SK-N-SH (cell line): Measurements from ENCODE around the gene ADNP2.

Experiments used
- ELF1 ChIP-seq: IDR thresholded peaks from 2 replicates; pipeline ENCODE4 v1.4.0; 2012
- EZH2phosphoT487 ChIP-seq: fragments of 200-600 bp; sonication (generic); IDR thresholded peaks from 2 replicates; pipeline ENCODE4 v1.6.1; 2017; ENCODE audit warnings: low read depth, mixed run types, mild to moderate bottlenecking, antibody characterized with exemption, moderate library complexity, borderline replicate concordance
- GABPA ChIP-seq: IDR thresholded peaks from 2 replicates; pipeline ENCODE4 v1.4.0; 2012; ENCODE audit warnings: low read depth, mild to moderate bottlenecking
- JUND ChIP-seq: IDR thresholded peaks from 2 replicates; pipeline ENCODE4 v1.4.0; 2012
- MXI1 ChIP-seq: IDR thresholded peaks from 2 replicates; pipeline ENCODE4 v1.6.1; 2012; ENCODE audit warnings: mild to moderate bottlenecking, low read depth, low read length, improper control_type of control experiment
- NFIC ChIP-seq: IDR thresholded peaks from 2 replicates; pipeline ENCODE4 v1.4.0; 2012; ENCODE audit warnings: borderline replicate concordance
- POLR2AphosphoS5 ChIP-seq: IDR thresholded peaks from 2 replicates; pipeline ENCODE4 v1.6.1; 2012; ENCODE audit warnings: low read depth, low read length
- RAD21 ChIP-seq: IDR thresholded peaks from 2 replicates; pipeline ENCODE4 v1.6.1; 2012; ENCODE audit warnings: mild to moderate bottlenecking, low read length
- RXRA ChIP-seq: IDR thresholded peaks from 2 replicates; pipeline ENCODE4 v1.4.0; 2012; ENCODE audit warnings: low read depth, mild to moderate bottlenecking, borderline replicate concordance
- TF ChIP-seq, protein P1 (sequence below): fragments of 200-600 bp; sonication (generic); IDR thresholded peaks from 2 replicates; pipeline ENCODE4 v1.6.1; 2017; ENCODE audit warnings: antibody characterized with exemption, mild to moderate bottlenecking, moderate library complexity
- TF ChIP-seq, protein P2 (sequence below): IDR thresholded peaks from 2 replicates; pipeline ENCODE4 v1.4.0; 2012; ENCODE audit warnings: low read depth, borderline replicate concordance
- TF ChIP-seq, protein P3 (sequence below): fragments of 150-350 bp; IDR thresholded peaks from 2 replicates; pipeline ENCODE4 v1.6.1; 2017; ENCODE audit warnings: antibody characterized with exemption, low read length, low read depth, borderline replicate concordance
- TF ChIP-seq, protein P4 (sequence below): IDR thresholded peaks from 2 replicates; pipeline ENCODE4 v1.6.1; 2012; ENCODE audit warnings: mild to moderate bottlenecking, low read depth, low read length, moderate library complexity
- TF ChIP-seq, protein P5 (sequence below): IDR thresholded peaks from 2 replicates; pipeline ENCODE4 v1.4.0; 2012; ENCODE audit warnings: low read depth

DNA sequence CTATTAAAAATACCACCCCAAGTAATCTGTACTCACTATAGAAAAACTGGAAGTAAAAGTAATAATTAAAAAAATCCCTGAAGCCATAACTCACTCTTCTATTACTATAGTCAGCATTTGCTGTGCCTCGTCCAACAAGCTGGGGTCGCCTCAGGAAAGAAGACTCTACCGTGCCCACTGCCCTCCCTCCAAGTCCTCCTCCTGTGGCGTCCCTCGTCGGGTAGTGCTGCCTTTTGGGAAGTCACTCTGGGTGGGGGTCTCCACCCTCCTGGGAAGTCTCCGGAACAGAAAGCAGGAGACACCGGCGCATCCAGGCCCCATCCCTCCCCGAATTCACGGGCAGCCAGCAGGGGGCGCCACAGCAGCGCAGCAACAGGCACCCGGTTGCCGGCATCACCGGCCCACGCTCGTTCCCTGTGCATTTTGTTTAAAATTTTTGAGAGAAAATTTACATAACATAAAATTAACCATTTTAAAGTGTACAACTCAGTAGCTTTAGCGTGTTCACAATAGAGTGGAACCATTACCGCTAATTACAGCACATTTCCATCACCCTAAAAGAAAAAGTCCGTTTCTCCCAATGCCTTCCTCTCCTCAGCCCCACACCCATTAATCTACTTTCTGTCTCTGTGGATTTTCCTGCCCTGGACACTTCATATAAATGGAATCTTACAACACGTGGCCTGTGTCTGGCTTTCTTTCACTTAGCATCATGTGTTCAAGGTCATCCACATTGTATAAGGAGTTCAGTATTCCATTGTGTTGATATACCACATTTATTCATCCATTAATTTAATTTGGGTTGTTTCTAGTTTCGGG is 62.2 kb downstream of the ADNP2 start:
- TF ChIP-seq, protein P1, sequence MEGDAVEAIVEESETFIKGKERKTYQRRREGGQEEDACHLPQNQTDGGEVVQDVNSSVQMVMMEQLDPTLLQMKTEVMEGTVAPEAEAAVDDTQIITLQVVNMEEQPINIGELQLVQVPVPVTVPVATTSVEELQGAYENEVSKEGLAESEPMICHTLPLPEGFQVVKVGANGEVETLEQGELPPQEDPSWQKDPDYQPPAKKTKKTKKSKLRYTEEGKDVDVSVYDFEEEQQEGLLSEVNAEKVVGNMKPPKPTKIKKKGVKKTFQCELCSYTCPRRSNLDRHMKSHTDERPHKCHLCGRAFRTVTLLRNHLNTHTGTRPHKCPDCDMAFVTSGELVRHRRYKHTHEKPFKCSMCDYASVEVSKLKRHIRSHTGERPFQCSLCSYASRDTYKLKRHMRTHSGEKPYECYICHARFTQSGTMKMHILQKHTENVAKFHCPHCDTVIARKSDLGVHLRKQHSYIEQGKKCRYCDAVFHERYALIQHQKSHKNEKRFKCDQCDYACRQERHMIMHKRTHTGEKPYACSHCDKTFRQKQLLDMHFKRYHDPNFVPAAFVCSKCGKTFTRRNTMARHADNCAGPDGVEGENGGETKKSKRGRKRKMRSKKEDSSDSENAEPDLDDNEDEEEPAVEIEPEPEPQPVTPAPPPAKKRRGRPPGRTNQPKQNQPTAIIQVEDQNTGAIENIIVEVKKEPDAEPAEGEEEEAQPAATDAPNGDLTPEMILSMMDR: peak; percentile 71
- no peak for TF ChIP-seq GABPA
- TF ChIP-seq, protein P2, sequence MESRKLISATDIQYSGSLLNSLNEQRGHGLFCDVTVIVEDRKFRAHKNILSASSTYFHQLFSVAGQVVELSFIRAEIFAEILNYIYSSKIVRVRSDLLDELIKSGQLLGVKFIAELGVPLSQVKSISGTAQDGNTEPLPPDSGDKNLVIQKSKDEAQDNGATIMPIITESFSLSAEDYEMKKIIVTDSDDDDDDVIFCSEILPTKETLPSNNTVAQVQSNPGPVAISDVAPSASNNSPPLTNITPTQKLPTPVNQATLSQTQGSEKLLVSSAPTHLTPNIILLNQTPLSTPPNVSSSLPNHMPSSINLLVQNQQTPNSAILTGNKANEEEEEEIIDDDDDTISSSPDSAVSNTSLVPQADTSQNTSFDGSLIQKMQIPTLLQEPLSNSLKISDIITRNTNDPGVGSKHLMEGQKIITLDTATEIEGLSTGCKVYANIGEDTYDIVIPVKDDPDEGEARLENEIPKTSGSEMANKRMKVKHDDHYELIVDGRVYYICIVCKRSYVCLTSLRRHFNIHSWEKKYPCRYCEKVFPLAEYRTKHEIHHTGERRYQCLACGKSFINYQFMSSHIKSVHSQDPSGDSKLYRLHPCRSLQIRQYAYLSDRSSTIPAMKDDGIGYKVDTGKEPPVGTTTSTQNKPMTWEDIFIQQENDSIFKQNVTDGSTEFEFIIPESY: no peak
- TF ChIP-seq RXRA: no peak
- TF ChIP-seq NFIC: no peak
- no peak for TF ChIP-seq POLR2AphosphoS5
- TF ChIP-seq RAD21: peak; percentile 54
- no peak for TF ChIP-seq EZH2phosphoT487
- TF ChIP-seq, protein P3, sequence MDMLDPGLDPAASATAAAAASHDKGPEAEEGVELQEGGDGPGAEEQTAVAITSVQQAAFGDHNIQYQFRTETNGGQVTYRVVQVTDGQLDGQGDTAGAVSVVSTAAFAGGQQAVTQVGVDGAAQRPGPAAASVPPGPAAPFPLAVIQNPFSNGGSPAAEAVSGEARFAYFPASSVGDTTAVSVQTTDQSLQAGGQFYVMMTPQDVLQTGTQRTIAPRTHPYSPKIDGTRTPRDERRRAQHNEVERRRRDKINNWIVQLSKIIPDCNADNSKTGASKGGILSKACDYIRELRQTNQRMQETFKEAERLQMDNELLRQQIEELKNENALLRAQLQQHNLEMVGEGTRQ: no peak
- TF ChIP-seq JUND: no peak
- TF ChIP-seq, protein P4, sequence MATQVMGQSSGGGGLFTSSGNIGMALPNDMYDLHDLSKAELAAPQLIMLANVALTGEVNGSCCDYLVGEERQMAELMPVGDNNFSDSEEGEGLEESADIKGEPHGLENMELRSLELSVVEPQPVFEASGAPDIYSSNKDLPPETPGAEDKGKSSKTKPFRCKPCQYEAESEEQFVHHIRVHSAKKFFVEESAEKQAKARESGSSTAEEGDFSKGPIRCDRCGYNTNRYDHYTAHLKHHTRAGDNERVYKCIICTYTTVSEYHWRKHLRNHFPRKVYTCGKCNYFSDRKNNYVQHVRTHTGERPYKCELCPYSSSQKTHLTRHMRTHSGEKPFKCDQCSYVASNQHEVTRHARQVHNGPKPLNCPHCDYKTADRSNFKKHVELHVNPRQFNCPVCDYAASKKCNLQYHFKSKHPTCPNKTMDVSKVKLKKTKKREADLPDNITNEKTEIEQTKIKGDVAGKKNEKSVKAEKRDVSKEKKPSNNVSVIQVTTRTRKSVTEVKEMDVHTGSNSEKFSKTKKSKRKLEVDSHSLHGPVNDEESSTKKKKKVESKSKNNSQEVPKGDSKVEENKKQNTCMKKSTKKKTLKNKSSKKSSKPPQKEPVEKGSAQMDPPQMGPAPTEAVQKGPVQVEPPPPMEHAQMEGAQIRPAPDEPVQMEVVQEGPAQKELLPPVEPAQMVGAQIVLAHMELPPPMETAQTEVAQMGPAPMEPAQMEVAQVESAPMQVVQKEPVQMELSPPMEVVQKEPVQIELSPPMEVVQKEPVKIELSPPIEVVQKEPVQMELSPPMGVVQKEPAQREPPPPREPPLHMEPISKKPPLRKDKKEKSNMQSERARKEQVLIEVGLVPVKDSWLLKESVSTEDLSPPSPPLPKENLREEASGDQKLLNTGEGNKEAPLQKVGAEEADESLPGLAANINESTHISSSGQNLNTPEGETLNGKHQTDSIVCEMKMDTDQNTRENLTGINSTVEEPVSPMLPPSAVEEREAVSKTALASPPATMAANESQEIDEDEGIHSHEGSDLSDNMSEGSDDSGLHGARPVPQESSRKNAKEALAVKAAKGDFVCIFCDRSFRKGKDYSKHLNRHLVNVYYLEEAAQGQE: no peak
- no peak for TF ChIP-seq MXI1
- TF ChIP-seq ELF1: no peak
- TF ChIP-seq, protein P5, sequence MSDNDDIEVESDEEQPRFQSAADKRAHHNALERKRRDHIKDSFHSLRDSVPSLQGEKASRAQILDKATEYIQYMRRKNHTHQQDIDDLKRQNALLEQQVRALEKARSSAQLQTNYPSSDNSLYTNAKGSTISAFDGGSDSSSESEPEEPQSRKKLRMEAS: no peak
